ENCODE measurements around the gene USP24. TPM values are rescaled to one million over a fixed set of nuclear protein-coding genes. Genes with fewer than 3 reads are reported as not detected.
"Not testable (repeated sequence)": the region's sequence is repeated elsewhere in the genome, so short reads cannot be mapped to it uniquely, and the experiment has no call there.

The USP24 gene
- total RNA-seq, 4 donors from 2014 or later, result 21.8 to 47.1 (median 28.1) TPM

GRCh38 chr1:55230659-55231058 lies 15.5 kb upstream of the USP24 start:
- Histone ChIP-seq H3K9me3 (peaks cover 0 to 12% (median 8%) of the 10 kb centered on the region in 3 donors), H3K27ac (no peak overlapping the region), H3K4me3 (no peak overlapping the region), H3K36me3 (no peaks in the 10 kb centered on the region), H3K4me1 (no peaks in the 10 kb centered on the region), H3K27me3 (no peaks in the 10 kb centered on the region)
- no peak for TF ChIP-seq CTCF (IDR thresholded peaks at IDR 0.05)
- TF ChIP-seq POLR2A (IDR thresholded peaks at IDR 0.05), result no peak
- intact Hi-C loops (cut with DNase I), result no loop called here
- DNase-seq, result no peak
- 77 to 86% methylated on average over 3 of the region's 3 CpGs for WGBS, 2 donors

GRCh38 chr1:55229726-55230125 lies 14.6 kb upstream of the USP24 start:
- H3K27ac ChIP-seq; H3K4me1 ChIP-seq; intact Hi-C loops (cut with DNase I); H3K4me3 ChIP-seq; H3K27me3 ChIP-seq; H3K36me3 ChIP-seq; DNase-seq: not testable (repeated sequence)
- WGBS, 2 donors, result 88 to 92% methylated on average over 4 of the region's 4 CpGs
- peaks cover 0 to 12% (median 8%) of the 10 kb centered on the region in 3 donors for H3K9me3 ChIP-seq

- Histone ChIP-seq H3K4me3 (no peak overlapping the region), H3K36me3 (no peaks in the 10 kb centered on the region), H3K9me3 (peaks cover 0 to 12% (median 8%) of the 10 kb centered on the region in 3 donors), H3K27ac (no peak overlapping the region), H3K4me1 (no peaks in the 10 kb centered on the region), H3K27me3 (no peaks in the 10 kb centered on the region)
- intact Hi-C loops (cut with DNase I), result no loop called here
- no peak for DNase-seq
- TF ChIP-seq CTCF (IDR thresholded peaks at IDR 0.05), result no peak
- no peak for TF ChIP-seq POLR2A (IDR thresholded peaks at IDR 0.05)
- WGBS, 2 donors, result 8 to 29% methylated on average over 1 of the region's 1 CpG
Measured at GRCh38 chr1:55225228-55225627, 10.1 kb upstream of the USP24 start.

GRCh38 chr1:55224729-55225128 lies 9.6 kb upstream of the USP24 start:
- TF ChIP-seq POLR2A (IDR thresholded peaks at IDR 0.05), result no peak
- TF ChIP-seq CTCF (IDR thresholded peaks at IDR 0.05), result no peak
- H3K9me3 ChIP-seq, result peaks cover 0 to 12% (median 8%) of the 10 kb centered on the region in 3 donors
- H3K4me1 ChIP-seq, result no peaks in the 10 kb centered on the region
- H3K36me3 ChIP-seq, result no peaks in the 10 kb centered on the region
- H3K27me3 ChIP-seq, result no peaks in the 10 kb centered on the region
- no peak overlapping the region for H3K4me3 ChIP-seq
- WGBS, 2 donors, result 83 to 93% methylated on average over 1 of the region's 1 CpG
- DNase-seq, result no peak
- no peak overlapping the region for H3K27ac ChIP-seq
- intact Hi-C loops (cut with DNase I), result no loop called here

- Histone ChIP-seq H3K27ac (no peak overlapping the region), H3K27me3 (no peaks in the 10 kb centered on the region), H3K36me3 (no peaks in the 10 kb centered on the region), H3K4me3 (no peak overlapping the region), H3K4me1 (peaks cover 0 to 5% (median 0%) of the 10 kb centered on the region in 3 donors), H3K9me3 (peaks cover 0 to 4% (median 0%) of the 10 kb centered on the region in 3 donors)
- intact Hi-C loops (cut with DNase I), result no loop called here
- WGBS, 2 donors, result 78 to 100% methylated on average over 1 to 5 of the region's 6 CpGs
- DNase-seq, result no peak
- no peak for TF ChIP-seq POLR2A (IDR thresholded peaks at IDR 0.05)
Measured at GRCh38 chr1:55222152-55222551, 7.0 kb upstream of the USP24 start.

GRCh38 chr1:55217226-55217986 lies 2.2 kb upstream of the USP24 start:
- Histone ChIP-seq H3K4me3 (no peak overlapping the region), H3K36me3 (no peaks in the 10 kb centered on the region), H3K4me1 (peaks cover 11 to 36% (median 11%) of the 10 kb centered on the region in 3 donors), H3K27ac (peak overlapping the region in 2 of 4 donors; percentile 16 to 33), H3K9me3 (no peaks in the 10 kb centered on the region), H3K27me3 (no peaks in the 10 kb centered on the region)
- DNase-seq, result no peak
- 46 to 58% methylated on average over 6 of the region's 6 CpGs for WGBS, 2 donors
- intact Hi-C loops (cut with DNase I), result no loop called here
- TF ChIP-seq CTCF (IDR thresholded peaks at IDR 0.05) (no peak), POLR2A (IDR thresholded peaks at IDR 0.05) (no peak)

All from esophagus squamous epithelium (tissue), 5 donors.